ENCODE measurements around the gene S100A12. TPM values are rescaled to one million over a fixed set of nuclear protein-coding genes. Genes with fewer than 3 reads are reported as not detected.

S100A12 gene
- total and polyA plus RNA-seq, 3 donors from 2014 or later, result not detected

DNA sequence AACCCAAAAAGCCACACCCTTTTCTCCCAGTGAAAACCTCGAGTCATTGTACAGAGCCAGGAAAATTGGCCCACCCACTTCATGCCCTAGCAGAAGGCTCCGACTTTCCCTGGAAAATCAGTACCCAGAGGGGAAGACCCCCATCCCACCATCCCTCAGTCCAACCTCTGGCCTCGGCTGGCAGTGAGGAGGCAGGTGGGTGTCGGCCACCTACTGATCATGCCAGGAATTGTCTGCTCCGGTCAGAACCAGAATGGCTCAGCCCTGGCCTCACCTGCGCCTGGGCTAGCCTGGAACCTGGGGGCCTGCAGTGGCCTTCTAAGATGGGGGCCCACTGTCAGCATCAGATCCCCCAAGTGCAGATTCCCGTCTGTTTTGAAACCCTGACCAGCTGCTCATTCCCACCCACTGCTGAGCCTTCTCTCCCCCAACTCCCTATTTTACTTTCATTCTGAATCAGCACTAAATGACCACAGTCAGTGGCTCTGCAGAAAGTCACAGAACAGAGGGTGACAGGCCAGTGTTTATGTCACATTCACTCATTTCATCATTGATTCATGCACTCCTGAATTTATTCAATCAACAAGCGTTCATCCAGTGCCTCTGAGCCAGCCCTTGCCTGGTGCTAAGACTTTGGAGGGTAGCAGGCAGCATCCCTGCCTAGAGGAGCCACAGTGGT lies 20.8 kb downstream of the S100A12 start:
- H3K27me3 ChIP-seq, result no peaks in the 10 kb centered on the region
- H3K4me3 ChIP-seq, result no peak overlapping the region
- no peaks in the 10 kb centered on the region for H3K9me3 ChIP-seq
- WGBS, 2 donors, result 83 to 87% methylated on average over 7 to 8 of the region's 8 CpGs
- H3K27ac ChIP-seq, result no peak overlapping the region
- no peaks in the 10 kb centered on the region for H3K36me3 ChIP-seq (ENCODE audit: low read depth, missing control alignments)
- TF ChIP-seq, protein P1, sequence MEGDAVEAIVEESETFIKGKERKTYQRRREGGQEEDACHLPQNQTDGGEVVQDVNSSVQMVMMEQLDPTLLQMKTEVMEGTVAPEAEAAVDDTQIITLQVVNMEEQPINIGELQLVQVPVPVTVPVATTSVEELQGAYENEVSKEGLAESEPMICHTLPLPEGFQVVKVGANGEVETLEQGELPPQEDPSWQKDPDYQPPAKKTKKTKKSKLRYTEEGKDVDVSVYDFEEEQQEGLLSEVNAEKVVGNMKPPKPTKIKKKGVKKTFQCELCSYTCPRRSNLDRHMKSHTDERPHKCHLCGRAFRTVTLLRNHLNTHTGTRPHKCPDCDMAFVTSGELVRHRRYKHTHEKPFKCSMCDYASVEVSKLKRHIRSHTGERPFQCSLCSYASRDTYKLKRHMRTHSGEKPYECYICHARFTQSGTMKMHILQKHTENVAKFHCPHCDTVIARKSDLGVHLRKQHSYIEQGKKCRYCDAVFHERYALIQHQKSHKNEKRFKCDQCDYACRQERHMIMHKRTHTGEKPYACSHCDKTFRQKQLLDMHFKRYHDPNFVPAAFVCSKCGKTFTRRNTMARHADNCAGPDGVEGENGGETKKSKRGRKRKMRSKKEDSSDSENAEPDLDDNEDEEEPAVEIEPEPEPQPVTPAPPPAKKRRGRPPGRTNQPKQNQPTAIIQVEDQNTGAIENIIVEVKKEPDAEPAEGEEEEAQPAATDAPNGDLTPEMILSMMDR (IDR thresholded peaks at IDR 0.05), result no peak
- TF ChIP-seq POLR2A (IDR thresholded peaks at IDR 0.05), result no peak
- intact Hi-C loops (cut with DNase I; ENCODE audit: low total_unique reads), result loop anchor here (10.0 kb wide), 1 partner anchor 140 kb away; no protein-coding TSS in a partner anchor
- H3K4me1 ChIP-seq, result no peaks in the 10 kb centered on the region
- DNase-seq, result no peak

DNA sequence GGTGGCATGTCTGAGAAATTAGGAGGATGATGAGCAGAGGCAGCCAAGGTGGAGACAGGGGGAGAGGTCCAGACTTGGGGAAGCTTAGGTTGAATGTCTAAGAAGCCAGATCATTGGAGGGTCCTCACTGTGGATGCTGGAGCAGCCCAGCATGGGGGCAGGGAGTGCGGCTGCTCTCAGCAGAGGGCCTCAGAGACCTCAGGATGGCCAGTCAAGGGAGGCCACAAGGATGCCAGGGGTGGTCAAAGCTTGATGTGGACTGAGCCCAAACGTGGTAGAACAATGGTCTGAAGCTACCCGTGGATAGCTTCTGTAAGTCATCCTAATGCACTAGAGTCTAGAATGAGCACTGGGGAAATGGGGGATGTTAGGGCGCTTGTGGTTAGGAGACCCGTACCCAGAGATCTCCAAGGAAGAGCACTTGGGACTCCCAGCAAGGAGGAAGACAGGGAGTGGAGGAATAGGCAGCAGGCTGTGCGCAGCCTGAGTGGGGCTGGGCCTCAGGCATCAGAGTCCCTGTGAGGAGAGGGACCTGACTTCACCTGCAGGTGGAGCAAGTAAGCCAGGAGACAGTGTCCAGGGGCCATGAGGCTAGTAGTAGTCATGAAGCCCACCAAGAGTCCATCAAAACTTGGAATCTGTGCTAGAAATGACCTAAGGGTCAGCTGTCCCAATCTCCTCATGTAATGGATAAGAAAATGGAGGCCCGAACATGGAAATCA lies 22.0 kb downstream of the S100A12 start:
- 73 to 79% methylated on average over 7 of the region's 7 CpGs for WGBS, 2 donors
- Histone ChIP-seq H3K4me1 (no peaks in the 10 kb centered on the region), H3K9me3 (no peaks in the 10 kb centered on the region), H3K27ac (no peak overlapping the region), H3K4me3 (no peak overlapping the region), H3K27me3 (no peaks in the 10 kb centered on the region), H3K36me3 (ENCODE audit: low read depth, missing control alignments) (no peaks in the 10 kb centered on the region)
- intact Hi-C loops (cut with DNase I; ENCODE audit: low total_unique reads), result loop anchor here (10.0 kb wide), 1 partner anchor 141 kb away; no protein-coding TSS in a partner anchor
- DNase-seq, result peak; percentile 20
- TF ChIP-seq POLR2A (IDR thresholded peaks at IDR 0.05), result no peak

DNA sequence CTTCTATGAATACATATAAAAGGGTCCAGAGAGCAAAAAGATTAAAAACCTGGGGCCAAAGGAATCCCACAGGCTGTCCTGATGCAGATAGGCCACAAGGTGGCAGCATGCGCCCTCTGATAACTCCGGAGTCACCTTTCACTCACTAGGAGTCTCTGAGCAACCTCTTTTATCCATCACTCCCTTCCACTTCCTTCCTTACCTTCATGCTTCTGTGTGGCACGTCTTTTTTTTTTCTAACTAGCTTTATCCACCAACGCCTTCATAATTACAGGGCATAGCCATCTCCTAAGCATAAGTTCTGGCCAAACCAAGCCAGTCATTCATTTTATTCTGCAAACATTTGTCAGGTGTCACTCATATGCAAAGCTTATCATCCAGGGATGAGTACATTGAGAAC lies 22.9 kb downstream of the S100A12 start:
- 12% methylated on average over 4 of the region's 4 CpGs for WGBS, 2 donors
- Histone ChIP-seq H3K9me3 (no peaks in the 10 kb centered on the region), H3K27ac (no peak overlapping the region), H3K4me3 (no peak overlapping the region), H3K4me1 (no peaks in the 10 kb centered on the region), H3K27me3 (no peaks in the 10 kb centered on the region), H3K36me3 (ENCODE audit: low read depth, missing control alignments) (no peaks in the 10 kb centered on the region)
- DNase-seq, result peak; percentile 81
- no peak for TF ChIP-seq POLR2A (IDR thresholded peaks at IDR 0.05)
- TF ChIP-seq, protein P1 (IDR thresholded peaks at IDR 0.05), result peak; percentile 61 to 91 (median 84)
- intact Hi-C loops (cut with DNase I; ENCODE audit: low total_unique reads), result loop anchor here (10.0 kb wide), 1 partner anchor 142 kb away; no protein-coding TSS in a partner anchor

DNA sequence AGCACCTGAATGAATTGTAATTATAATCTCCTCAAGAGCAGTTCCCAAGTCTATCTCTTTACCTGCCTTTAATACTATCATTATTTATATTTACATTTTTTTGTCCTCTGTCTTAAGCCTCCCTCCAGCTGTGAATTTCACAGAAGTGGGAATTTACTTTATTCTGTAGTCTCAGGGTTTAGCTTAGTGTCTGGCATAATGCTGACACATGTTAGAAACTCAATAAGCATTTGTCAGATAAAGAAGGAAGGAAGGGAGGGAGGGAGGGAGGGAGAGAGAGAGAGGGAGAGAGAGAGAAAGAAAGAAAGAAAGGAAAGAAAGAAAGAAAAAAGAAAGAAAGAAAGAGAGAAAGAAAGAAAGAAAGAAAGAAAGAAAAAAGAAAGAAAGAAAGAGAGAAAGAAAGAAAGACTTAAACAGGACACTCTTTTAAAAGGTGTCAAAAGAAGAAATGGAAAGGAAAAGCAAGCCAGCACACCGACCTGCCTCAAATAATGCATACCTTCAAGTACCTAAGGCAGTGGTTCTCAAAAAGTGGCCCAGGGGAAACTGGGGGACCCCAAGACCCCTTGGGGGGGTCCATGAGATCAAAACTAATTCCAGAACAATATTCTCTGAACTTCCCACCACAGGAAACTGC lies 25.0 kb downstream of the S100A12 start:
- no peak for TF ChIP-seq POLR2A (IDR thresholded peaks at IDR 0.05)
- TF ChIP-seq, protein P1 (IDR thresholded peaks at IDR 0.05), result no peak
- no peak overlapping the region for H3K4me3 ChIP-seq
- no peaks in the 10 kb centered on the region for H3K9me3 ChIP-seq
- no peaks in the 10 kb centered on the region for H3K36me3 ChIP-seq (ENCODE audit: low read depth, missing control alignments)
- intact Hi-C loops (cut with DNase I; ENCODE audit: low total_unique reads), result loop anchor here (10.0 kb wide), 1 partner anchor 144 kb away; no protein-coding TSS in a partner anchor
- no peaks in the 10 kb centered on the region for H3K27me3 ChIP-seq
- no peak overlapping the region for H3K27ac ChIP-seq
- 62 to 68% methylated on average over 1 of the region's 1 CpG for WGBS, 2 donors
- no peak for DNase-seq
- no peaks in the 10 kb centered on the region for H3K4me1 ChIP-seq
